ENCODE data around the gene SHD. TPM values are rescaled to one million over a fixed set of nuclear protein-coding genes. Genes with fewer than 3 reads are reported as not detected.

Gene SHD
- total and polyA plus RNA-seq, 2 experiments from 2014 or later = 3.4 TPM; not detected in 1

- peaks cover 47% of the 10 kb centered on the region for H3K27me3 ChIP-seq
- no peak overlapping the region for H3K27ac ChIP-seq
- WGBS (ENCODE audit: low lambda C conversion rate, missing lambda C conversion rate) = no CpG with 5 or more reads among the region's 30 CpGs
- H3K9me2 ChIP-seq (replicated peaks; ENCODE audit: insufficient read depth) = no peaks in the 10 kb centered on the region
- H3K4me2 ChIP-seq = peak overlapping the region; percentile 93
- H3K4me3 ChIP-seq = peak overlapping the region; percentile 29
- H2AFZ ChIP-seq = peak overlapping the region; percentile 31
- no peak for TF ChIP-seq EZH2phosphoT487 (IDR thresholded peaks at IDR 0.05; ENCODE audit: low read depth, severe bottlenecking, unreplicated experiment)
- TF ChIP-seq EZH2 (IDR thresholded peaks at IDR 0.05; ENCODE audit: borderline replicate concordance) = peak; percentile 36
- TF ChIP-seq, protein P1, sequence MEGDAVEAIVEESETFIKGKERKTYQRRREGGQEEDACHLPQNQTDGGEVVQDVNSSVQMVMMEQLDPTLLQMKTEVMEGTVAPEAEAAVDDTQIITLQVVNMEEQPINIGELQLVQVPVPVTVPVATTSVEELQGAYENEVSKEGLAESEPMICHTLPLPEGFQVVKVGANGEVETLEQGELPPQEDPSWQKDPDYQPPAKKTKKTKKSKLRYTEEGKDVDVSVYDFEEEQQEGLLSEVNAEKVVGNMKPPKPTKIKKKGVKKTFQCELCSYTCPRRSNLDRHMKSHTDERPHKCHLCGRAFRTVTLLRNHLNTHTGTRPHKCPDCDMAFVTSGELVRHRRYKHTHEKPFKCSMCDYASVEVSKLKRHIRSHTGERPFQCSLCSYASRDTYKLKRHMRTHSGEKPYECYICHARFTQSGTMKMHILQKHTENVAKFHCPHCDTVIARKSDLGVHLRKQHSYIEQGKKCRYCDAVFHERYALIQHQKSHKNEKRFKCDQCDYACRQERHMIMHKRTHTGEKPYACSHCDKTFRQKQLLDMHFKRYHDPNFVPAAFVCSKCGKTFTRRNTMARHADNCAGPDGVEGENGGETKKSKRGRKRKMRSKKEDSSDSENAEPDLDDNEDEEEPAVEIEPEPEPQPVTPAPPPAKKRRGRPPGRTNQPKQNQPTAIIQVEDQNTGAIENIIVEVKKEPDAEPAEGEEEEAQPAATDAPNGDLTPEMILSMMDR (IDR thresholded peaks at IDR 0.05; ENCODE audit: poor library complexity) = no peak
- peaks cover 7% of the 10 kb centered on the region for H3K4me1 ChIP-seq (ENCODE audit: insufficient read depth)
- H3K36me3 ChIP-seq (replicated peaks; ENCODE audit: insufficient read depth, low read depth) = no peaks in the 10 kb centered on the region
- DNase-seq (ENCODE audit: low spot score) = no peak
- no peaks in the 10 kb centered on the region for H3K79me2 ChIP-seq
- H4K20me1 ChIP-seq (ENCODE audit: insufficient read depth, poor library complexity, severe bottlenecking) = no peaks in the 10 kb centered on the region
- no peaks in the 10 kb centered on the region for H3K9me3 ChIP-seq (ENCODE audit: low read depth)
Measured at GRCh38 chr19:4279267-4279529, 132 bp downstream of the SHD start.

- Histone ChIP-seq H3K36me3 (replicated peaks; ENCODE audit: insufficient read depth, low read depth) (no peaks in the 10 kb centered on the region), H3K27ac (no peak overlapping the region), H3K4me1 (ENCODE audit: insufficient read depth) (peaks cover 7% of the 10 kb centered on the region), H3K4me3 (peak overlapping the region; percentile 29), H3K4me2 (peak overlapping the region; percentile 93), H3K9me3 (ENCODE audit: low read depth) (no peaks in the 10 kb centered on the region), H3K79me2 (no peaks in the 10 kb centered on the region), H2AFZ (peak overlapping the region; percentile 31), H4K20me1 (ENCODE audit: insufficient read depth, poor library complexity, severe bottlenecking) (no peaks in the 10 kb centered on the region), H3K9me2 (replicated peaks; ENCODE audit: insufficient read depth) (no peaks in the 10 kb centered on the region), H3K27me3 (peaks cover 47% of the 10 kb centered on the region)
- DNase-seq (ENCODE audit: low spot score) = no peak
- WGBS (ENCODE audit: low lambda C conversion rate, missing lambda C conversion rate) = 13% methylated on average over 42 of the region's 71 CpGs
- TF ChIP-seq EZH2phosphoT487 (IDR thresholded peaks at IDR 0.05; ENCODE audit: low read depth, severe bottlenecking, unreplicated experiment) (peak; percentile 55), EZH2 (IDR thresholded peaks at IDR 0.05; ENCODE audit: borderline replicate concordance) (peak; percentile 6)
- TF ChIP-seq, protein P1 (IDR thresholded peaks at IDR 0.05; ENCODE audit: poor library complexity) = no peak
Measured at GRCh38 chr19:4279530-4280422, 710 bp downstream of the SHD start.

- H3K36me3 ChIP-seq (replicated peaks; ENCODE audit: insufficient read depth, low read depth) = no peaks in the 10 kb centered on the region
- H3K4me3 ChIP-seq = no peak overlapping the region
- peak overlapping the region; percentile 60 for H3K4me2 ChIP-seq
- DNase-seq (ENCODE audit: low spot score) = peak; percentile 53
- H3K79me2 ChIP-seq = no peaks in the 10 kb centered on the region
- H3K4me1 ChIP-seq (ENCODE audit: insufficient read depth) = peaks cover 2% of the 10 kb centered on the region
- H2AFZ ChIP-seq = no peak overlapping the region
- H4K20me1 ChIP-seq (ENCODE audit: insufficient read depth, poor library complexity, severe bottlenecking) = no peaks in the 10 kb centered on the region
- H3K9me2 ChIP-seq (replicated peaks; ENCODE audit: insufficient read depth) = no peaks in the 10 kb centered on the region
- no peaks in the 10 kb centered on the region for H3K9me3 ChIP-seq (ENCODE audit: low read depth)
- H3K27me3 ChIP-seq = peaks cover 22% of the 10 kb centered on the region
- H3K27ac ChIP-seq = no peak overlapping the region
- WGBS (ENCODE audit: low lambda C conversion rate, missing lambda C conversion rate) = 60% methylated on average over 20 of the region's 20 CpGs
- no peak for TF ChIP-seq EZH2phosphoT487 (IDR thresholded peaks at IDR 0.05; ENCODE audit: low read depth, severe bottlenecking, unreplicated experiment)
- TF ChIP-seq EZH2 (IDR thresholded peaks at IDR 0.05; ENCODE audit: borderline replicate concordance) = no peak
- TF ChIP-seq, protein P1 (IDR thresholded peaks at IDR 0.05; ENCODE audit: poor library complexity) = no peak
Measured at GRCh38 chr19:4284176-4284958, 5.3 kb downstream of the SHD start.

All from hepatocyte (in vitro differentiated cells).